T-cell (primary cell): ENCODE results near the gene RRM2. TPM values are rescaled to one million over a fixed set of nuclear protein-coding genes. Genes with fewer than 3 reads are reported as not detected.

ENCODE experiments used
- ATAC-seq, 4 experiments: fragments of 200-7000 bp in 3 of 4; fragments of 150-1000 bp in 1 of 4; cut with Tn5 transposase; replicated peaks in 1 of 4; 1 replicate in 3 of 4; 2 replicates in 1 of 4; pipeline ENCODE4 v1.10.0; 2021; ENCODE audit warnings: moderate library complexity in 3 of 4, mild to moderate bottlenecking in 2 of 4, moderate number of reproducible peaks in 1 of 4
- CTCF ChIA-PET, 2 donors: fragments of 300-600 bp; sonication (Branson Sonifier 250); formaldehyde crosslinking; loops; one replicate each; lab custom pipeline; 2022; ENCODE audit warnings: antibody characterized with exemption in 2 of 2; lab: Charles Lee
- POLR2A ChIA-PET, 2 donors: fragments of 300-600 bp; sonication (Branson Sonifier 250); formaldehyde crosslinking; loops; one replicate each; lab custom pipeline; 2022; ENCODE audit warnings: antibody characterized with exemption in 2 of 2; lab: Charles Lee
- DNase-seq, 35 experiments: peaks; one replicate each; pipeline versions ENCODE4 v3.0.0 to v3.0.0-alpha.2; 2013 to 2023
- H3K27ac ChIP-seq: one replicate; pipeline ENCODE4 v1.5.1; 2013; ENCODE audit warnings: low read length
- H3K27me3 ChIP-seq, 2 experiments: replicated peaks in 1 of 2; 1 replicate in 1 of 2; 2 replicates in 1 of 2; pipeline versions ENCODE4 v1.6.1 to v1.7.0; 2013; ENCODE audit warnings: low read length in 1 of 2, mixed read lengths in 1 of 2; ENCODE audit not compliant: control insufficient read depth in 2 of 2, insufficient read depth in 2 of 2; ENCODE audit errors: extremely low read depth in 1 of 2
- H3K36me3 ChIP-seq, 2 donors: 1 replicate in 1 of 2; 2 replicates in 1 of 2; pipeline versions ENCODE4 v1.6.1 to v1.7.0; 2013; ENCODE audit warnings: low read length in 1 of 2; ENCODE audit not compliant: control insufficient read depth in 2 of 2, insufficient read depth in 1 of 2; ENCODE audit errors: extremely low read depth in 1 of 2
- H3K4me1 ChIP-seq, 2 experiments: 1 replicate in 1 of 2; 2 replicates in 1 of 2; pipeline versions ENCODE4 v1.6.1 to v1.7.0; 2013; ENCODE audit warnings: low read length in 2 of 2, mixed read lengths in 1 of 2; ENCODE audit not compliant: insufficient read depth in 2 of 2, control insufficient read depth in 1 of 2; ENCODE audit errors: extremely low read depth in 1 of 2
- H3K4me3 ChIP-seq, 2 donors: 1 replicate in 1 of 2; 2 replicates in 1 of 2; pipeline versions ENCODE4 v1.5.1 to v1.7.0; 2013; ENCODE audit warnings: mild to moderate bottlenecking in 2 of 2, low read length in 1 of 2, moderate library complexity in 1 of 2; ENCODE audit not compliant: control insufficient read depth in 1 of 2; ENCODE audit errors: extremely low read depth in 1 of 2
- H3K9me3 ChIP-seq: 2 replicates; pipeline ENCODE4 v1.7.0; 2013
- H3K27ac Mint-ChIP-seq, 2 donors: one replicate each; pipeline ENCODE4 v1.8.0; 2020 to 2021; ENCODE audit warnings: mild to moderate bottlenecking in 2 of 2, mixed read lengths in 2 of 2
- H3K27me3 Mint-ChIP-seq, 2 donors: one replicate each; pipeline ENCODE4 v1.8.0; 2021 to 2022; ENCODE audit warnings: mixed read lengths in 2 of 2
- H3K36me3 Mint-ChIP-seq: one replicate; pipeline ENCODE4 v1.8.0; 2021; ENCODE audit warnings: mixed read lengths
- H3K4me1 Mint-ChIP-seq, 3 donors: one replicate each; pipeline ENCODE4 v1.8.0; 2020 to 2022; ENCODE audit warnings: mixed read lengths in 3 of 3, mild to moderate bottlenecking in 1 of 3
- H3K4me3 Mint-ChIP-seq, 3 donors: one replicate each; pipeline ENCODE4 v1.8.0; 2020 to 2022; ENCODE audit warnings: mild to moderate bottlenecking in 3 of 3, mixed read lengths in 3 of 3, moderate library complexity in 3 of 3
- H3K9me3 Mint-ChIP-seq, 3 donors: one replicate each; pipeline ENCODE4 v1.8.0; 2020 to 2022; ENCODE audit warnings: mixed read lengths in 3 of 3
- WGBS: methylation state at CpG from one replicate; pipeline ENCODE4 v1.1.5; 2013; ENCODE audit warnings: missing lambda C conversion rate; ENCODE audit not compliant: insufficient coverage; 5-methylcytosine and 5-hydroxymethylcytosine counted together
- total RNA-seq, 35 experiments: library from RNA in 6 of 35; stranded (reverse) in 6 of 35; fragments of 120-200 nt in 1 of 35; gene quantifications; one replicate each; pipeline versions ENCODE4 v1.2.1 to v1.2.4 and lab custom pipeline; 2013 to 2026

Gene RRM2
- total RNA-seq, 5 donors from 2014 or later (not counting 1 experiment from before 2014, with no cell fraction given), result 2.6 to 10.4 (median 3.0) TPM

GRCh38 chr2:10123281-10123680 is 742 bp downstream of the RRM2 start:
- DNase-seq, result peak in 3 of 35 experiments; percentile 9 to 17 (median 16)
- H3K36me3 ChIP-seq, result no peaks in the 10 kb centered on the region
- WGBS, result 4% methylated on average over 9 of the region's 18 CpGs
- H3K27me3 Mint-ChIP-seq, result peaks cover 13 to 17% of the 10 kb centered on the region in 2 donors
- H3K27ac ChIP-seq, result no peak overlapping the region
- peak overlapping the region; percentile 57 to 78 for H3K4me3 ChIP-seq
- no peaks in the 10 kb centered on the region for H3K36me3 Mint-ChIP-seq
- ChIA-PET POLR2A (no interaction called here), CTCF (interaction anchor here (0.6 to 4.2 kb wide), 7 partner anchors 55 to 322 kb away, joined by 3 to 65 read pairs (median 4); partner anchors contain the start of gene TAF1B (in 1 of the 2))
- no peak overlapping the region for H3K27ac Mint-ChIP-seq
- no peaks in the 10 kb centered on the region for H3K9me3 Mint-ChIP-seq
- H3K9me3 ChIP-seq, result no peaks in the 10 kb centered on the region
- peaks cover 0 to 16% of the 10 kb centered on the region in 2 experiments for H3K27me3 ChIP-seq
- peak overlapping the region; percentile 76 to 88 (median 77) for H3K4me3 Mint-ChIP-seq
- ATAC-seq, result no peak
- H3K4me1 Mint-ChIP-seq, result peaks cover 33 to 52% (median 38%) of the 10 kb centered on the region in 3 donors
- peaks cover 17 to 52% of the 10 kb centered on the region in 2 experiments for H3K4me1 ChIP-seq

DNA sequence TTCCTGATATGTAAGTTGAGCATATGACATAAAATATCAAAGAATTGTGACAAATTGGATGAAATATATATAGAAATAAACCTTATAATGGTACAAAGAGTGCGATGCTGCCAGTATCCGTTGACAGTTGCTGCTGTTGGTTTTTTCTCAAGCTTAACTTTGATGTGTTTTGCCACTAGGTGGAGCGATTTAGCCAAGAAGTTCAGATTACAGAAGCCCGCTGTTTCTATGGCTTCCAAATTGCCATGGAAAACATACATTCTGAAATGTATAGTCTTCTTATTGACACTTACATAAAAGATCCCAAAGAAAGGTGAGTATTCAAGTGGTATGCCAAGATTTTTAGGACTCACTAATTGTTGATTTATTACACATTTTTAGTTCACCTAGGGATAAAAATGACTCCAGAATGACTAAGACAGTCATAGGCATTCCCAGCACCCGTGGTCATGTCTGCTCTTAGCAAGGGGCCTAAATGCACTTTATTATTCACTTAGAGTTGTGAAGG is 2.1 kb downstream of the RRM2 start:
- Mint-ChIP-seq H3K4me3 (peak overlapping the region in 2 of 3 donors; percentile 25 to 88), H3K27me3 (peaks cover 13 to 17% of the 10 kb centered on the region in 2 donors), H3K9me3 (no peaks in the 10 kb centered on the region), H3K27ac (no peak overlapping the region), H3K36me3 (no peaks in the 10 kb centered on the region), H3K4me1 (peaks cover 32 to 60% (median 36%) of the 10 kb centered on the region in 3 donors)
- WGBS, result 6% methylated on average over 2 of the region's 5 CpGs
- DNase-seq (peak in 25 of 35 experiments; percentile 19 to 86 (median 42)), ATAC-seq (no peak)
- peaks cover 0 to 16% of the 10 kb centered on the region in 2 experiments for H3K27me3 ChIP-seq
- ChIA-PET CTCF (interaction anchor here (0.6 to 4.2 kb wide), 15 partner anchors 10 to 320 kb away, joined by 3 to 65 read pairs (median 5); no protein-coding TSS in a partner anchor), POLR2A (interaction anchor here in 1 of 2 donors (1.6 kb wide), 1 partner anchor 284 kb away, joined by 7 read pairs; no protein-coding TSS in a partner anchor)
- H3K36me3 ChIP-seq, result no peaks in the 10 kb centered on the region
- peaks cover 15 to 50% of the 10 kb centered on the region in 2 experiments for H3K4me1 ChIP-seq
- H3K27ac ChIP-seq, result no peak overlapping the region
- H3K9me3 ChIP-seq, result no peaks in the 10 kb centered on the region
- H3K4me3 ChIP-seq, result no peak overlapping the region

DNA sequence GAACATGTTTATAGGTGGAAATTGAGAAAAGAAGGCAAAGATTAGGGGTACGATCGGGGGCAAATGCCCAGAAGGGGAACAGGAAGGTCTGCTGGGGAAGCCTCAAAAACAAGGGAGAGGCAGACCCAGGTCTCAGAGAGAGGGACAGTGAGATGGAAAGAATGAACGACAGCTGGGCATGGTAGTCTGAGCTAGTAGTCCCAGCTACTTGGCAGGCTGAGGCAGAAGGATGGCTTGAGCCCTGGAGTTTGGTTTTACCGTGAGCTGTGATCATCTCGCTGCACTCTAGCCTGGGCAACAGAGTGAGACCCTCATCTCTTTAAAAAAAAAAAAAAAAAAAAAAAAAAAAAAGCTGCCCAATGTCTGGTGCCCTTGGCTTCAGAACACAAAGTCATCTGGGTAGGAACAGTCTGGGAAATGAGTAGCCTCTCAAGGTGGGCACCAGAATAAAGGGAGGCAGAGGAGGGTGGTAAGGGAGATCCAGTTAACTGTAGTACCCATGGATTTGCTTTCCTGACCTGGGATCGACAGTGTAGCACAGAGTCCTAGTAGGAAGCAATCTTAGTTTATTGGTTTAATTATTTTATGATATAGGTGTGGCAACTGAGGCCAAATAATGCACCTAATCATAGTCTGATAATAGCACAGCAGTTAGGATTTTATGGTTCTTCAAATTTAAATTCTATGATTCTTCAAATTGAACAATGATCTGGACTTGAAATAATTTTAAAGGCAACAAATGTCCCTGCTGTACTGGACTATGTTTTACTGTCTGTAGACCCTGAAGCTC is 3.5 kb downstream of the RRM2 start:
- no peak for DNase-seq
- Histone ChIP-seq H3K27ac (no peak overlapping the region), H3K4me1 (peaks cover 12 to 36% of the 10 kb centered on the region in 2 experiments), H3K9me3 (no peaks in the 10 kb centered on the region), H3K36me3 (no peaks in the 10 kb centered on the region), H3K4me3 (no peak overlapping the region), H3K27me3 (peaks cover 0 to 16% of the 10 kb centered on the region in 2 experiments)
- H3K4me3 Mint-ChIP-seq, result no peak overlapping the region
- no peaks in the 10 kb centered on the region for H3K9me3 Mint-ChIP-seq
- H3K36me3 Mint-ChIP-seq, result no peaks in the 10 kb centered on the region
- H3K4me1 Mint-ChIP-seq, result peaks cover 25 to 57% (median 26%) of the 10 kb centered on the region in 3 donors
- 76% methylated on average over 3 of the region's 6 CpGs for WGBS
- CTCF ChIA-PET, result interaction anchor here (0.6 to 4.2 kb wide), 8 partner anchors 9 to 309 kb away, joined by 3 to 65 read pairs (median 6); no protein-coding TSS in a partner anchor
- POLR2A ChIA-PET, result no interaction called here
- H3K27ac Mint-ChIP-seq, result no peak overlapping the region
- H3K27me3 Mint-ChIP-seq, result peaks cover 13 to 17% of the 10 kb centered on the region in 2 donors
- ATAC-seq, result no peak

GRCh38 chr2:10126632-10127026 is 4.1 kb downstream of the RRM2 start:
- Mint-ChIP-seq H3K4me3 (no peak overlapping the region), H3K27me3 (peaks cover 13 to 17% of the 10 kb centered on the region in 2 donors), H3K9me3 (no peaks in the 10 kb centered on the region), H3K27ac (no peak overlapping the region), H3K4me1 (peaks cover 19 to 51% (median 20%) of the 10 kb centered on the region in 3 donors), H3K36me3 (no peaks in the 10 kb centered on the region)
- Histone ChIP-seq H3K4me3 (no peak overlapping the region), H3K27ac (no peak overlapping the region), H3K27me3 (peaks cover 0 to 16% of the 10 kb centered on the region in 2 experiments), H3K4me1 (peaks cover 8 to 30% of the 10 kb centered on the region in 2 experiments), H3K9me3 (no peaks in the 10 kb centered on the region), H3K36me3 (no peaks in the 10 kb centered on the region)
- WGBS, result 94% methylated on average over 4 of the region's 5 CpGs
- DNase-seq (no peak), ATAC-seq (no peak)
- CTCF ChIA-PET, result interaction anchor here (2.2 to 4.2 kb wide), 4 partner anchors 16 to 308 kb away, joined by 6 to 65 read pairs (median 40); no protein-coding TSS in a partner anchor
- POLR2A ChIA-PET, result no interaction called here

GRCh38 chr2:10128420-10128819 is 5.9 kb downstream of the RRM2 start:
- Mint-ChIP-seq H3K9me3 (no peaks in the 10 kb centered on the region), H3K4me1 (peaks cover 11 to 40% (median 16%) of the 10 kb centered on the region in 3 donors), H3K27me3 (peaks cover 9 to 13% of the 10 kb centered on the region in 2 donors), H3K4me3 (no peak overlapping the region), H3K36me3 (no peaks in the 10 kb centered on the region), H3K27ac (no peak overlapping the region)
- ChIA-PET POLR2A (no interaction called here), CTCF (interaction anchor here (0.6 to 1.9 kb wide), 6 partner anchors 56 to 600 kb away, joined by 3 to 11 read pairs (median 4); no protein-coding TSS in a partner anchor)
- Histone ChIP-seq H3K27me3 (peaks cover 0 to 7% of the 10 kb centered on the region in 2 experiments), H3K36me3 (no peaks in the 10 kb centered on the region), H3K4me1 (peaks cover 4 to 15% of the 10 kb centered on the region in 2 experiments), H3K9me3 (no peaks in the 10 kb centered on the region), H3K4me3 (no peak overlapping the region), H3K27ac (no peak overlapping the region)
- ATAC-seq (no peak), DNase-seq (no peak)

GRCh38 chr2:10129490-10129889 is 7.0 kb downstream of the RRM2 start:
- H3K4me1 Mint-ChIP-seq, result peaks cover 3 to 31% (median 6%) of the 10 kb centered on the region in 3 donors
- no CpG with 5 or more reads among the region's 3 CpGs for WGBS
- no peaks in the 10 kb centered on the region for H3K36me3 Mint-ChIP-seq
- no peaks in the 10 kb centered on the region for H3K9me3 Mint-ChIP-seq
- H3K4me3 Mint-ChIP-seq, result no peak overlapping the region
- DNase-seq (no peak), ATAC-seq (no peak)
- H3K27ac Mint-ChIP-seq, result no peak overlapping the region
- no peak overlapping the region for H3K27ac ChIP-seq
- POLR2A ChIA-PET, result interaction anchor here in 1 of 2 donors (0.7 kb wide), 1 partner anchor 317 kb away, joined by 4 read pairs; no protein-coding TSS in a partner anchor
- no peaks in the 10 kb centered on the region for H3K9me3 ChIP-seq
- peaks cover 0 to 6% of the 10 kb centered on the region in 2 experiments for H3K4me1 ChIP-seq
- H3K36me3 ChIP-seq, result no peaks in the 10 kb centered on the region
- CTCF ChIA-PET, result interaction anchor here (1.2 to 1.9 kb wide), 5 partner anchors 57 to 280 kb away, joined by 3 to 11 read pairs (median 3); no protein-coding TSS in a partner anchor
- no peak overlapping the region for H3K4me3 ChIP-seq
- H3K27me3 ChIP-seq, result no peaks in the 10 kb centered on the region
- peaks cover under 1 to 7% of the 10 kb centered on the region in 2 donors for H3K27me3 Mint-ChIP-seq
